22Rv1 (cell line): ENCODE results near the gene SLPI.

Experiments used
- ZFX ChIP-seq: fragments of 450-650 bp; IDR thresholded peaks from 2 replicates; pipeline ENCODE4 v1.6.1; 2017; ENCODE audit warnings: antibody characterized with exemption, borderline replicate concordance
- TF ChIP-seq, protein P1 (sequence below): fragments of 450-650 bp; IDR thresholded peaks from 2 replicates; pipeline ENCODE4 v1.5.1; 2017; ENCODE audit warnings: mild to moderate bottlenecking

GRCh38 chr20:45297786-45298497 is 43.6 kb upstream of the SLPI start:
- TF ChIP-seq, protein P1, sequence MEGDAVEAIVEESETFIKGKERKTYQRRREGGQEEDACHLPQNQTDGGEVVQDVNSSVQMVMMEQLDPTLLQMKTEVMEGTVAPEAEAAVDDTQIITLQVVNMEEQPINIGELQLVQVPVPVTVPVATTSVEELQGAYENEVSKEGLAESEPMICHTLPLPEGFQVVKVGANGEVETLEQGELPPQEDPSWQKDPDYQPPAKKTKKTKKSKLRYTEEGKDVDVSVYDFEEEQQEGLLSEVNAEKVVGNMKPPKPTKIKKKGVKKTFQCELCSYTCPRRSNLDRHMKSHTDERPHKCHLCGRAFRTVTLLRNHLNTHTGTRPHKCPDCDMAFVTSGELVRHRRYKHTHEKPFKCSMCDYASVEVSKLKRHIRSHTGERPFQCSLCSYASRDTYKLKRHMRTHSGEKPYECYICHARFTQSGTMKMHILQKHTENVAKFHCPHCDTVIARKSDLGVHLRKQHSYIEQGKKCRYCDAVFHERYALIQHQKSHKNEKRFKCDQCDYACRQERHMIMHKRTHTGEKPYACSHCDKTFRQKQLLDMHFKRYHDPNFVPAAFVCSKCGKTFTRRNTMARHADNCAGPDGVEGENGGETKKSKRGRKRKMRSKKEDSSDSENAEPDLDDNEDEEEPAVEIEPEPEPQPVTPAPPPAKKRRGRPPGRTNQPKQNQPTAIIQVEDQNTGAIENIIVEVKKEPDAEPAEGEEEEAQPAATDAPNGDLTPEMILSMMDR: no peak
- no peak for TF ChIP-seq ZFX
